GM18858 (cell line): ENCODE measurements around the gene SZT2.

ENCODE experiments used
- ATAC-seq: cut with Tn5 transposase; IDR thresholded peaks from one replicate; pipeline ENCODE4 v1.9.1; 2021; ENCODE audit not compliant: unreplicated experiment

The SZT2 gene

GRCh38 chr1:43389326-43390313 lies at the start of gene SZT2, which contains the start of gene MED8:
Gene SZT2, plus strand, starts transcription at chr1:43389899. Its CDS starts 70 bp downstream, at chr1:43389969.
Gene MED8, minus strand, starts transcription at chr1:43389800. Its CDS starts 36 bp downstream, at chr1:43389764.
- peak; percentile 69 for ATAC-seq

- no peak for ATAC-seq
These were observed 49.1 kb upstream of the SZT2 start for GRCh38 chr1:43340559-43340958.

GRCh38 chr1:43344267-43344850 lies 45.3 kb upstream of the SZT2 start:
- no peak for ATAC-seq

GRCh38 chr1:43345120-43345519 lies 44.6 kb upstream of the SZT2 start:
- no peak for ATAC-seq

DNA sequence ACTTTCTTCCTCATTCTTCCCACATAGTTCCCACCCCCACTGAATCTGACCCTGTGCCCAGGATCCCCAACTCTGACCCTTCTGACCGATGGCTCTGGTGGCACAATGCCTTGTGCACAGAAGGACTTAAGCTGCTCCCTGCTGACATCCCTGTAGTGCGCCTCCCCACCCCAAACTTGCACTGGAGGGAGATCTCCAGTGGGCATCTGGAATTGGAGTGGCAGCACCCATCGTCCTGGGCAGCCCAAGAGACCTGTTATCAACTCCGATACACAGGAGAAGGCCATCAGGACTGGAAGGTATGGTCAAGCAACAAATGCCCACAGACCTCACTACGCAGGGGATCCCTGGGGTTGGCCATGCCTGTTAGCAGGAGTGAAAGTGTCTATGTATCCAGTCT lies 43.1 kb upstream of the SZT2 start:
- ATAC-seq: no peak

GRCh38 chr1:43348343-43348808 lies 41.3 kb upstream of the SZT2 start:
- ATAC-seq: no peak

GRCh38 chr1:43348809-43349593 lies 40.7 kb upstream of the SZT2 start:
- ATAC-seq: no peak

DNA sequence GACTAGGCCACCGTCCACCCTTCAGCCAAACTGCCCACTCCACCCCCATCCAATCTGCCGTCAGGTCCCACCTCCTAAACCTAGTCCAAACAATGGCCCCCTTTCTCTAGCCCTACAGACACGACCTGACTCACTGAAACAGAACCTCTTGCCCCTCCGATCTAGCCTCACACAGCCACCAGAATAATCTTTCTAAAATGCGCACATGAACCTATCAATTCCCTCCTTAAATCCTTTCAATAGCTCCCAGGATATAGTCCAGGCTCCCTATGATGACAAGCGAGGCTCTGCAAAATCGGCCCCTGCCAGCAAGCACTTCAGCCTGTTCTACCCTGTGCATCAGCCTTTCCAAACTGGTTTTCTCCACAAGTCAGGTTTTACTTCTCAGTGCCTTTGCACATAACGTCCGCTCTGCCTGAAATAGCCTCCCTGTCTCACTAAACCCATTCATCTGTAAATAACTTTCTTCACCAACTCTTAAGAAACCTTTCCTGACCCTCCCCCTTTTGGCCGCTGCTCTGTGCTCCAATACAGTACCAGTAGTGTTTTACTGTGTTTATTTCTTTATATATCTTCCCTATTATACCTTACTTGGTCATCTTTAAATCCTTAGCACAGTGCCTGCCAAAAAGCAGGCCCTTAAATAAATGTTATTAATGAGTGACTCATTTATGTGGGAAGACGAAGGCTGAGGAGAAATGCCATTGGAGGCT lies 39.9 kb upstream of the SZT2 start:
- ATAC-seq: no peak

DNA sequence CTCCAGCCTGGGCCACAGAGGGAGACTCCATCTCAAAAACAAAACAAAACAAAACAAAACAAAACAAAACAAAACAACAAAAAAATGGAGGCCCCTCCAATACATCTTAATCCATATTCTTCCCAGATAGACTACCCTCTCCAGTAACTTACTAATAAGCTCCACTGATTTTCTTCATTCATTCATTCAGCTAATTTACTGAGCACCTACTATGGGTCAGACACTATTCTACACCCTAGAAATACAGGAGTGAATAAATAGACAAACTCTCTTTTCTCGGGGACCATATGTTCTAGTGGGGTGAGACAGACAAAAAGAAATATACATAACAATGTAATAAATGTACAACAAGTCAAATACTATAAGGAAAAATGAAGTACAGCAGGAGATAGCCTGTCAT lies 38.7 kb upstream of the SZT2 start:
- no peak for ATAC-seq

DNA sequence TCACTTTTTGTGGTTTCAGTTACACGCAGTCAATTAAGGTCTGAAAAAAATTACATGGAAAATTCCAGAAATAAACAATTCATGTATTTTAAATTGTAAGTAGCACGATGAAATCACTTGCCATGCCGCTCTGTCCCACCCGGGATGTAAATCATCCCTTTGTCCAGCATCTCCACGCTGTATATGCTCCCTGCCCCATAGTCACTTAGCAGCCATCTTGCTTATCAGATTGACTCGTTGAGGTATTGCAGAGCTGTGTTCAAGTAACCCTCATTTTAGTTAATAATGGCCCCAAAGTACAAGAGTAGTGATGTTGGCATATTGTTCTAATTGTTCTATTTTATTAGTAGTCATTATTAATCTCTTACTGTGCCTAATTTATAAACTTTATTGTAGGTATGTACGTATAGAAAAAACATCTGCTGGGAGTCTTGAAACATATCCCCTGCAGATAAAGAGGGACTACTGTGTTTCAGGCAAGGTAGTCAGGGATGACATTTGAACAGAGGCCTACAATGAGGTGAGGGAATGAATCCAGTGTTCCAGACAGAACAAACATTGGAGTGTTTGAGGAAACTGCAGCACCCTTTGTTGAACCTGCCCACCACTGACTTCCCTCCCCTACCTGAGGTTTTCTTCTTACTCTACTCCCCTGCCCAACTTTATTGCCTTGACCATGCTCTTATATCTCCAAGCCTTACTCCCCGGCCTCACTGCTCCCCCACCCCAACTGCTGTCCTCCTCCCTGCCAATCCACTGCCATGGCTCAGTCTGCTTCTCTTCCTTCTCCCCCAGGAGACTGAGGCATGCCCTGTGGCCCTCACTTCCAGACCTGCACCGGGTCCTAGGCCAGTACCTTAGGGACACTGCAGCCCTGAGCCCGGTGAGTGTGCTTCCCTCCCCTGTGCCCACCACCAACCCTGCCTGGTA lies 38.0 kb upstream of the SZT2 start:
- no peak for ATAC-seq

DNA sequence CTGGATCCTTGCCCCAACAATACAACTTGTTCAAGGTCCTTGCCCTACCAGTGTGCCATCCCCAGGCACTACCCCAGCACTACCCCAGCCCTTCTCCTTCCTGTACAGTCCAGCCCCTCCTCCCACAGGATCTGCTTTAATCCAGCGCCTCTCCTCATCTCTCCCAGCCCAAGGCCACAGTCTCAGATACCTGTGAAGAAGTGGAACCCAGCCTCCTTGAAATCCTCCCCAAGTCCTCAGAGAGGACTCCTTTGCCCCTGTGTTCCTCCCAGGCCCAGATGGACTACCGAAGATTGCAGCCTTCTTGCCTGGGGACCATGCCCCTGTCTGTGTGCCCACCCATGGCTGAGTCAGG lies 37.4 kb upstream of the SZT2 start:
- ATAC-seq: no peak

DNA sequence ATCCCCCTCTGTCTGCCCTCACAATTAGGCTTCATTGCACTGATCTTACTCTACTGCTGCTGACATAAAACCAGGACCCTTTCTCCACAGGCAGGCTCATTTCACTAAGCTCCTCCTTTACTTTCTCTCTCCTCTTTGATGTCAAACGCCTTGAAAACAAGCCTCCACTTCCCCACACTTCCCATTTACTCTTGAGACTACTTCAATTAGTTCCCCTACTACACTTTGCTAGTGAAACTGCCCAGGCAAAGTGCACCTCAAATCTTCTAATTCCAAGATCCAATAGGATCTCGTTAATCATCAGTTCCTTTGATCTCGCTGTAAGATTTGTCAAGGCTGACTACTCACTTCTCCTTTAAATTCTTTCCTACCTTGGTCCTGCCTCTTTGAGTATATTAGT lies 36.8 kb upstream of the SZT2 start:
- no peak for ATAC-seq

GRCh38 chr1:43354471-43354870 lies 35.2 kb upstream of the SZT2 start:
- no peak for ATAC-seq

GRCh38 chr1:43354936-43355335 lies 34.8 kb upstream of the SZT2 start:
- no peak for ATAC-seq

DNA sequence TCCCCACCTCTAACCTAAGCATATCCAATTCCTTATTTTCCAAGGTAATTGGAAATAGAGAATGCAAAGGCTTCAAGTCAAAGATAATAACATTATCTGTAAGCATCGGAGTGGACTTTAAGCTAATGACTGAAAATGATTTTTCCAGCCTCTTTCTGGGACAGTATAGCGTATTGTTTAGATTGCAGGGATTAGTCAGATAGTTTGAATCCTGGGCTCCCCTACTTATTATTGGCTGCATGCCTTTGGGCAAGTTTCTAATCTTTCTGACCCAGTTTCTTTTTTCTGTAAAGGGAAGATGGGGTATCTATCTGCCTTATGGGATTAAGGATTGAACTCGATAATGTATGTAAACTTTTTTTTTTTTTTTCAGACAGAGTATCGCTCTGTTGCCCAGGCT lies 32.4 kb upstream of the SZT2 start:
- ATAC-seq: no peak

GRCh38 chr1:43358121-43358745 lies 31.5 kb upstream of the SZT2 start:
- no peak for ATAC-seq

DNA sequence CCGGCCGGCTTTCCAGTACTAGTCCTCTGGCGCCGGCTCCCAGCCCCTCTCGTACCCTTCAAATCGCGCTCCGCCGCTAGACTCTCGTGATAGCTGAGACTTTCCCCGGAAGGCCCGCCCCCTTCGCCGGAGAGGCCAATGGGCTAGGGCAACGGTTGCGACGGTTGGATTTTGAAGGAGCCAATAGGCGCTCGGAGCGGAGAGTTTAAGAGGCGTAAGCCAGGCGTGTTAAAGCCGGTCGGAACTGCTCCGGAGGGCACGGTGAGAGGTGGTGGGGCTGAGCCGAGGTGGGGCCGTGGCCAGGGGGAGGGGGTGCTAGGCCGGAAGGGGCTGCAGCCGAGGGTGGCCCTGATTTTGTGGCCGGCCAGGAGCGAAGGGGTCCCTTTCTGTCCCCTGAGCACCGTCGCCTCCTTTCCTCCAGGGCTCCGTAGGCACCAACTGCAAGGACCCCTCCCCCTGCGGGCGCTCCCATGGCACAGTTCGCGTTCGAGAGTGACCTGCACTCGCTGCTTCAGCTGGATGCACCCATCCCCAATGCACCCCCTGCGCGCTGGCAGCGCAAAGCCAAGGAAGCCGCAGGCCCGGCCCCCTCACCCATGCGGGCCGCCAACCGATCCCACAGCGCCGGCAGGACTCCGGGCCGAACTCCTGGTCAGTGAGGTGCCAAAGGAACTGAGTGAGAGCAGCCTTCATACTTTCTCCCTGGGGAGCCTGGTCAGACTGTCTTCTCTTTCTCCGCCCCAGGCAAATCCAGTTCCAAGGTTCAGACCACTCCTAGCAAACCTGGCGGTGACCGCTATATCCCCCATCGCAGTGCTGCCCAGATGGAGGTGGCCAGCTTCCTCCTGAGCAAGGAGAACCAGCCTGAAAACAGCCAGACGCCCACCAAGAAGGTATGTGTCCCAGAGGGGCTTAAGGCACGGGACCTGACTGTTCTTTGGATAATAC lies 30.7 kb upstream of the SZT2 start, which contains the start of gene CDC20:
Gene CDC20 (plus strand): TSS at position 236 of the 948 bp plus-strand sequence. CDS start 235 bp downstream, at position 471.
- peak; percentile 79 for ATAC-seq

DNA sequence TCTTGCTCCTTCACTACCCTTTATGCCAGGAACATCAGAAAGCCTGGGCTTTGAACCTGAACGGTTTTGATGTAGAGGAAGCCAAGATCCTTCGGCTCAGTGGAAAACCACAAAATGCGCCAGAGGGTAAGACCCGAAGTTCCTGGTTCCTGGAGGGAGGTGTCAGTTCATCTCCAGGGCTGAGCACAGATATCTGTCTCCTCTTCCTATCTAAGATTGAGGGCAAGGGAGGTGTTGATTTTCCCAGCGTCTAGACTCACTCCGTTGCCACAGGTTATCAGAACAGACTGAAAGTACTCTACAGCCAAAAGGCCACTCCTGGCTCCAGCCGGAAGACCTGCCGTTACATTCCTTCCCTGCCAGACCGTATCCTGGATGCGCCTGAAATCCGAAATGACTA lies 30.0 kb upstream of the SZT2 start:
- ATAC-seq: no peak
